SK-N-SH treated with all-trans-retinoic acid at 6 μM for 48 hours (cell line): ENCODE data around the gene FHIT.
"Not testable (repeated sequence)": the region's sequence is repeated elsewhere in the genome, so short reads cannot be mapped to it uniquely, and the experiment has no call there.

Experiments used
- ATAC-seq: fragments of 200-7000 bp; cut with Tn5 transposase; 3 replicates; pipeline ENCODE4 v1.9.1; 2020; ENCODE audit warnings: mild to moderate bottlenecking, moderate library complexity
- BACH2 ChIP-seq: fragments of 250-450 bp; sonication (Bioruptor Pico); IDR thresholded peaks from 2 replicates; pipeline ENCODE4 v1.9.0; 2021; ENCODE audit warnings: mild to moderate bottlenecking, borderline replicate concordance
- ESRRG ChIP-seq: fragments of 250-450 bp; sonication (Bioruptor Pico); IDR thresholded peaks from 2 replicates; pipeline ENCODE4 v1.6.1; 2021; ENCODE audit warnings: mild to moderate bottlenecking
- GLIS3 ChIP-seq: fragments of 250-450 bp; sonication (Bioruptor Pico); IDR thresholded peaks from 2 replicates; pipeline ENCODE4 v1.5.0; 2020; ENCODE audit warnings: mild to moderate bottlenecking, moderate library complexity
- ISL1 ChIP-seq: fragments of 250-450 bp; sonication (Bioruptor Pico); IDR thresholded peaks from 2 replicates; pipeline ENCODE4 v2.1.2; 2022; ENCODE audit warnings: mild to moderate bottlenecking, moderate library complexity
- OSR1 ChIP-seq: fragments of 250-450 bp; sonication (Bioruptor Pico); IDR thresholded peaks from 2 replicates; pipeline ENCODE4 v1.8.0; 2022; ENCODE audit warnings: moderate library complexity, mild to moderate bottlenecking, inconsistent platforms
- RARB ChIP-seq: fragments of 250-450 bp; sonication (Bioruptor Pico); IDR thresholded peaks from 2 replicates; pipeline ENCODE4 v1.8.0; 2021; ENCODE audit warnings: mild to moderate bottlenecking, moderate library complexity
- SNAI2 ChIP-seq: fragments of 250-450 bp; sonication (Bioruptor Pico); IDR thresholded peaks from 2 replicates; pipeline ENCODE4 v1.5.0; 2020; ENCODE audit warnings: mild to moderate bottlenecking, moderate library complexity
- TOX ChIP-seq: fragments of 250-450 bp; sonication (Bioruptor Pico); IDR thresholded peaks from 2 replicates; pipeline ENCODE4 v1.8.0; 2021; ENCODE audit warnings: mild to moderate bottlenecking, moderate library complexity, borderline replicate concordance
- ZC3H10 ChIP-seq: fragments of 250-450 bp; sonication (Bioruptor Pico); IDR thresholded peaks from 2 replicates; pipeline ENCODE4 v1.5.1; 2021; ENCODE audit warnings: mild to moderate bottlenecking, moderate library complexity
- ZFP3 ChIP-seq: fragments of 250-450 bp; sonication (Bioruptor Pico); IDR thresholded peaks from 2 replicates; pipeline ENCODE4 v1.5.0; 2020; ENCODE audit warnings: mild to moderate bottlenecking, moderate library complexity
- ZNF565 ChIP-seq: fragments of 450-650 bp; formaldehyde crosslinking; conservative IDR thresholded peaks from 2 replicates; pipeline ENCODE4 v1.5.0; 2020; ENCODE audit warnings: low read depth, mild to moderate bottlenecking, moderate library complexity
- ZNF70 ChIP-seq: fragments of 450-650 bp; formaldehyde crosslinking; IDR thresholded peaks from 2 replicates; pipeline ENCODE4 v1.5.0; 2020; ENCODE audit warnings: mild to moderate bottlenecking, moderate library complexity
- ZNF8 ChIP-seq: fragments of 450-650 bp; formaldehyde crosslinking; IDR thresholded peaks from 2 replicates; pipeline ENCODE4 v1.5.0; 2020; ENCODE audit warnings: mild to moderate bottlenecking, moderate library complexity
- TF ChIP-seq, protein P1 (sequence below): fragments of 250-450 bp; sonication (Bioruptor Pico); IDR thresholded peaks from 2 replicates; pipeline ENCODE4 v1.5.0; 2020; ENCODE audit warnings: mild to moderate bottlenecking, moderate library complexity
- TF ChIP-seq, protein P2 (sequence below): fragments of 250-450 bp; sonication (Bioruptor Pico); IDR thresholded peaks from 2 replicates; pipeline ENCODE4 v1.5.1; 2020; ENCODE audit warnings: low read depth, mild to moderate bottlenecking, moderate library complexity
- TF ChIP-seq, protein P3 (sequence below): fragments of 250-450 bp; sonication (Bioruptor Pico); IDR thresholded peaks from 2 replicates; pipeline ENCODE4 v1.8.0; 2021; ENCODE audit warnings: low read depth, mild to moderate bottlenecking, moderate library complexity, borderline replicate concordance
- TF ChIP-seq, protein P4 (sequence below): fragments of 250-450 bp; sonication (Bioruptor Pico); IDR thresholded peaks from 2 replicates; pipeline ENCODE4 v1.5.1; 2021; ENCODE audit warnings: mild to moderate bottlenecking, moderate library complexity

The FHIT gene

DNA sequence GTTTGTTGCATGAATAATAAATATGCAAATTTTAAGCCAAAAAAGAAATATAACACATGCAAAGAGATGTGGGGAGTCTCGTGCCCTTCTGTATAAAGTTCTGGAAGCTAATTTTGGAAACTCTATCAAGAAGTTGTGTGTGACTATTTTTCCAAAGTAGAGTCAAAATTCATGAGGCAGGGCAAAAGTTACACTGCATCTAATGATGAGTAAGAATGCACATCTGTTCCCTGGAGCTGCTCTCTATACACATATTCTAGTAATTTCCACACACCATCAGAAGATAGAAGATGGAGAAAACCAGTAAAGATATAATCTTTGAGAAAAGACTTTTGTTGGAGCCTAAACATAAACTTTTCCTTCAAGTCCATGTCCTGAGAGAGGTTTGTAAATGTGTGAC is 199.6 kb downstream of the FHIT start:
- ATAC-seq: no peak
- TF ChIP-seq ZC3H10 (CRISPR knock-in tag) (no peak), BACH2 (no peak), GLIS3 (CRISPR knock-in tag) (no peak), RARB (CRISPR knock-in tag) (no peak), OSR1 (CRISPR knock-in tag) (no peak), ESRRG (CRISPR knock-in tag) (no peak), ZNF8 (CRISPR knock-in tag) (no peak), ZNF565 (CRISPR knock-in tag) (no peak), ZFP3 (no peak), ISL1 (no peak), SNAI2 (CRISPR knock-in tag) (no peak), TOX (CRISPR knock-in tag) (no peak)
- TF ChIP-seq, protein P1, sequence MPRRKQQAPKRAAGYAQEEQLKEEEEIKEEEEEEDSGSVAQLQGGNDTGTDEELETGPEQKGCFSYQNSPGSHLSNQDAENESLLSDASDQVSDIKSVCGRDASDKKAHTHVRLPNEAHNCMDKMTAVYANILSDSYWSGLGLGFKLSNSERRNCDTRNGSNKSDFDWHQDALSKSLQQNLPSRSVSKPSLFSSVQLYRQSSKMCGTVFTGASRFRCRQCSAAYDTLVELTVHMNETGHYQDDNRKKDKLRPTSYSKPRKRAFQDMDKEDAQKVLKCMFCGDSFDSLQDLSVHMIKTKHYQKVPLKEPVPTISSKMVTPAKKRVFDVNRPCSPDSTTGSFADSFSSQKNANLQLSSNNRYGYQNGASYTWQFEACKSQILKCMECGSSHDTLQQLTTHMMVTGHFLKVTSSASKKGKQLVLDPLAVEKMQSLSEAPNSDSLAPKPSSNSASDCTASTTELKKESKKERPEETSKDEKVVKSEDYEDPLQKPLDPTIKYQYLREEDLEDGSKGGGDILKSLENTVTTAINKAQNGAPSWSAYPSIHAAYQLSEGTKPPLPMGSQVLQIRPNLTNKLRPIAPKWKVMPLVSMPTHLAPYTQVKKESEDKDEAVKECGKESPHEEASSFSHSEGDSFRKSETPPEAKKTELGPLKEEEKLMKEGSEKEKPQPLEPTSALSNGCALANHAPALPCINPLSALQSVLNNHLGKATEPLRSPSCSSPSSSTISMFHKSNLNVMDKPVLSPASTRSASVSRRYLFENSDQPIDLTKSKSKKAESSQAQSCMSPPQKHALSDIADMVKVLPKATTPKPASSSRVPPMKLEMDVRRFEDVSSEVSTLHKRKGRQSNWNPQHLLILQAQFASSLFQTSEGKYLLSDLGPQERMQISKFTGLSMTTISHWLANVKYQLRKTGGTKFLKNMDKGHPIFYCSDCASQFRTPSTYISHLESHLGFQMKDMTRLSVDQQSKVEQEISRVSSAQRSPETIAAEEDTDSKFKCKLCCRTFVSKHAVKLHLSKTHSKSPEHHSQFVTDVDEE (CRISPR knock-in tag): no peak
- TF ChIP-seq, protein P2, sequence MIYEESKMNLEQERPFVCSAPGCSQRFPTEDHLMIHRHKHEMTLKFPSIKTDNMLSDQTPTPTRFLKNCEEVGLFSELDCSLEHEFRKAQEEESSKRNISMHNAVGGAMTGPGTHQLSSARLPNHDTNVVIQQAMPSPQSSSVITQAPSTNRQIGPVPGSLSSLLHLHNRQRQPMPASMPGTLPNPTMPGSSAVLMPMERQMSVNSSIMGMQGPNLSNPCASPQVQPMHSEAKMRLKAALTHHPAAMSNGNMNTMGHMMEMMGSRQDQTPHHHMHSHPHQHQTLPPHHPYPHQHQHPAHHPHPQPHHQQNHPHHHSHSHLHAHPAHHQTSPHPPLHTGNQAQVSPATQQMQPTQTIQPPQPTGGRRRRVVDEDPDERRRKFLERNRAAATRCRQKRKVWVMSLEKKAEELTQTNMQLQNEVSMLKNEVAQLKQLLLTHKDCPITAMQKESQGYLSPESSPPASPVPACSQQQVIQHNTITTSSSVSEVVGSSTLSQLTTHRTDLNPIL (CRISPR knock-in tag): no peak
- TF ChIP-seq, protein P3, sequence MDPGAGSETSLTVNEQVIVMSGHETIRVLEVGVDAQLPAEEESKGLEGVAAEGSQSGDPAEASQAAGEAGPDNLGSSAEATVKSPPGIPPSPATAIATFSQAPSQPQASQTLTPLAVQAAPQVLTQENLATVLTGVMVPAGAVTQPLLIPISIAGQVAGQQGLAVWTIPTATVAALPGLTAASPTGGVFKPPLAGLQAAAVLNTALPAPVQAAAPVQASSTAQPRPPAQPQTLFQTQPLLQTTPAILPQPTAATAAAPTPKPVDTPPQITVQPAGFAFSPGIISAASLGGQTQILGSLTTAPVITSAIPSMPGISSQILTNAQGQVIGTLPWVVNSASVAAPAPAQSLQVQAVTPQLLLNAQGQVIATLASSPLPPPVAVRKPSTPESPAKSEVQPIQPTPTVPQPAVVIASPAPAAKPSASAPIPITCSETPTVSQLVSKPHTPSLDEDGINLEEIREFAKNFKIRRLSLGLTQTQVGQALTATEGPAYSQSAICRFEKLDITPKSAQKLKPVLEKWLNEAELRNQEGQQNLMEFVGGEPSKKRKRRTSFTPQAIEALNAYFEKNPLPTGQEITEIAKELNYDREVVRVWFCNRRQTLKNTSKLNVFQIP (CRISPR knock-in tag): no peak

DNA sequence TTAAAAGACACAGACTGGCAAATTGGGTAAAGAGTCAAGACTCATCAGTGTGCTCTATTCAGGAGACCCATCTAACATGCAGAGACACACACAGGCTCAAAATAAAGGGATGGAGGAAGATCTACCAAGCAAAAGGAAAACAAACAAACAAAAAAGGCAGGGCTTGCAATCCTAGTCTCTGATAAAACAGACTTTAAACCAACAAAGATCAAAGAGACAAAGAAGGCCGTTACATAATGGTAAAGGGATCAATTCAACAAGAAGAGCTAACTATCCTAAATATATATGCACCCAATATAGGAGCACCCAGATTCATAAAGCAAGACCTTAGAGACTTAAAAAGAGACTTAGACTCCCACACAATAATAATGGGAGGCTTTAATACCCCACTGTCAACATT is 206.1 kb downstream of the FHIT start:
- ATAC-seq: not testable (repeated sequence)

DNA sequence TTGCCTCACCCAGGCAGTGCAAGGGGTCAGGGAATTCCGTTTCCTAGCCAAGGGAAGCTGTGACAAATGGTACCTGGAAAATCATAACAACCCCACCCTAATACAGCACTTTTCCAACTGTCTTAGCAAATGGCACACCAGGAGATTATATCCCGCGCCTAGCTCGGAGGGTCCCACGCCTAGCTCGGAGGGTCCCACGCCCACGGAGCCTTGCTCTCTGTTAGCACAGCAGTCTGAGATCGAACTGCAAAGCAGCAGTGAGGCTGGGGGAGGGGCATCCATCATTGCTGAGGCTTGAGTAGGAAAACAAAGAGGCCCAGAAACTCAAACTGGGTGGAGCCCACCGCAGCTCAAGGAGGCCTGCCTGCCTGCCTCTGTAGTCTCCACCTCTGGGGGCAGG is 208.1 kb downstream of the FHIT start:
- TF ChIP-seq ESRRG (CRISPR knock-in tag) (no peak), SNAI2 (CRISPR knock-in tag) (no peak), ZNF70 (CRISPR knock-in tag) (no peak), ZNF565 (CRISPR knock-in tag) (no peak), GLIS3 (CRISPR knock-in tag) (no peak)
- TF ChIP-seq, protein P4, sequence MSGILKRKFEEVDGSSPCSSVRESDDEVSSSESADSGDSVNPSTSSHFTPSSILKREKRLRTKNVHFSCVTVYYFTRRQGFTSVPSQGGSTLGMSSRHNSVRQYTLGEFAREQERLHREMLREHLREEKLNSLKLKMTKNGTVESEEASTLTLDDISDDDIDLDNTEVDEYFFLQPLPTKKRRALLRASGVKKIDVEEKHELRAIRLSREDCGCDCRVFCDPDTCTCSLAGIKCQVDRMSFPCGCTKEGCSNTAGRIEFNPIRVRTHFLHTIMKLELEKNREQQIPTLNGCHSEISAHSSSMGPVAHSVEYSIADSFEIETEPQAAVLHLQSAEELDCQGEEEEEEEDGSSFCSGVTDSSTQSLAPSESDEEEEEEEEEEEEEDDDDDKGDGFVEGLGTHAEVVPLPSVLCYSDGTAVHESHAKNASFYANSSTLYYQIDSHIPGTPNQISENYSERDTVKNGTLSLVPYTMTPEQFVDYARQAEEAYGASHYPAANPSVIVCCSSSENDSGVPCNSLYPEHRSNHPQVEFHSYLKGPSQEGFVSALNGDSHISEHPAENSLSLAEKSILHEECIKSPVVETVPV (CRISPR knock-in tag): no peak
- TF ChIP-seq, protein P1 (CRISPR knock-in tag): no peak
- no peak for ATAC-seq

DNA sequence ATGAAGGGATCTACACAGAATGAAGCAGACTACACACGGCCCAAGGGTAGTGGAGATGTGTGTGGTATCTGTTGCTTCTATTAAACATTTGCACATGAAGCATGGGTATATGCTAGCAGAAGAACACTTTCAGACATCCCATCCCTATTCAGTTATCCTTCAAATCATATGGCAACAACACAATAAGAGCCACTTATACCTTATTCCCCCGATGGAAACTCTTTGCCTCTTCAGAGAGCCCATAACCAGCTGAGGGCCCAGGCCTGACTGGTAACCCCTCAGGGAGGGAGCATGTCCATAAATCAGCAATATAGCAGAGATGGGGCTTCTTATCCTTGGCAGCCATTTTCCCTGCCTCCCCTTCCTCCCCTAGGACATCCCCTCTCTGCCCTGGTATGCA is 210.6 kb downstream of the FHIT start:
- ATAC-seq: no peak
- TF ChIP-seq ZNF565 (CRISPR knock-in tag): no peak
- no peak for TF ChIP-seq ZFP3
- TF ChIP-seq SNAI2 (CRISPR knock-in tag): no peak
